Esophagus (tissue), 2 donors: Measurements from ENCODE around the gene MAG. TPM values are rescaled to one million over a fixed set of nuclear protein-coding genes. Genes with fewer than 3 reads are reported as not detected.

Experiments
- H3K27ac ChIP-seq, 2 donors: one replicate each; pipeline ENCODE4 v1.5.1; 2013; ENCODE audit warnings: low read depth in 2 of 2, mild to moderate bottlenecking in 2 of 2, inconsistent platforms in 1 of 2, low read length in 1 of 2, moderate library complexity in 1 of 2
- H3K27me3 ChIP-seq, 2 donors: one replicate each; pipeline ENCODE4 v1.6.1; 2013; ENCODE audit warnings: low read length in 2 of 2, control low read depth in 1 of 2, mild to moderate bottlenecking in 1 of 2; ENCODE audit not compliant: insufficient read depth in 2 of 2, control insufficient read depth in 1 of 2
- H3K36me3 ChIP-seq, 2 donors: one replicate each; pipeline ENCODE4 v1.6.1; 2013; ENCODE audit warnings: low read length in 1 of 2; ENCODE audit not compliant: control insufficient read depth in 2 of 2, insufficient read depth in 2 of 2
- H3K4me1 ChIP-seq, 2 donors: one replicate each; pipeline ENCODE4 v1.6.1; 2013; ENCODE audit warnings: low read length in 1 of 2; ENCODE audit not compliant: control insufficient read depth in 2 of 2, insufficient read depth in 2 of 2
- H3K4me3 ChIP-seq, 2 donors: one replicate each; pipeline ENCODE4 v1.5.1; 2013; ENCODE audit warnings: low read length in 2 of 2, mild to moderate bottlenecking in 2 of 2, low read depth in 1 of 2, moderate library complexity in 1 of 2
- H3K9me3 ChIP-seq, 2 donors: one replicate each; pipeline ENCODE4 v1.6.1; 2013; ENCODE audit warnings: mild to moderate bottlenecking in 2 of 2, low read depth in 1 of 2, low read length in 1 of 2, moderate library complexity in 1 of 2; ENCODE audit not compliant: control insufficient read depth in 2 of 2, insufficient read depth in 1 of 2
- WGBS, 2 donors: extraction: QIAGEN DNeasy Blood & Tissue Kit; methylation state at CpG; one replicate each; pipeline ENCODE4 v1.1.7; 2013; 5-methylcytosine and 5-hydroxymethylcytosine counted together
- polyA plus RNA-seq, 2 donors: library from polyadenylated mRNA; stranded (reverse); fragments of 200-250 nt; gene quantifications; one replicate each; pipeline ENCODE4 v1.2.3, GENCODE V29; 2013
- donor health status: healthy with polysubstance abuse.
- donor health status: Bipolar disorder and iron deficiency.

The MAG gene
- polyA plus RNA-seq, 2 donors, result not detected

GRCh38 chr19:35265126-35265899 is 26.6 kb upstream of the MAG start:
- peaks cover 0 to 11% of the 10 kb centered on the region in 2 donors for H3K36me3 ChIP-seq
- 37 to 46% methylated on average over 6 of the region's 6 CpGs for WGBS, 2 donors

GRCh38 chr19:35265900-35266519 is 26.0 kb upstream of the MAG start:
- peak overlapping the region in 1 of 2 donors; percentile 51 for H3K27ac ChIP-seq
- H3K9me3 ChIP-seq, result no peaks in the 10 kb centered on the region
- no peak overlapping the region for H3K4me3 ChIP-seq
- H3K36me3 ChIP-seq, result peaks cover 0 to 17% of the 10 kb centered on the region in 2 donors
- H3K4me1 ChIP-seq, result peaks cover 0 to 12% of the 10 kb centered on the region in 2 donors
- 71 to 73% methylated on average over 10 of the region's 10 CpGs for whole genome bisulfite sequencing, 2 donors
- H3K27me3 ChIP-seq, result no peaks in the 10 kb centered on the region

More at GRCh38 chr19:35265126-35265899, 26.6 kb upstream of the MAG start:
- Histone ChIP-seq H3K27ac (peak overlapping the region; percentile 11 to 51), H3K4me3 (no peak overlapping the region), H3K9me3 (no peaks in the 10 kb centered on the region), H3K4me1 (peaks cover 0 to 12% of the 10 kb centered on the region in 2 donors), H3K27me3 (no peaks in the 10 kb centered on the region)

DNA sequence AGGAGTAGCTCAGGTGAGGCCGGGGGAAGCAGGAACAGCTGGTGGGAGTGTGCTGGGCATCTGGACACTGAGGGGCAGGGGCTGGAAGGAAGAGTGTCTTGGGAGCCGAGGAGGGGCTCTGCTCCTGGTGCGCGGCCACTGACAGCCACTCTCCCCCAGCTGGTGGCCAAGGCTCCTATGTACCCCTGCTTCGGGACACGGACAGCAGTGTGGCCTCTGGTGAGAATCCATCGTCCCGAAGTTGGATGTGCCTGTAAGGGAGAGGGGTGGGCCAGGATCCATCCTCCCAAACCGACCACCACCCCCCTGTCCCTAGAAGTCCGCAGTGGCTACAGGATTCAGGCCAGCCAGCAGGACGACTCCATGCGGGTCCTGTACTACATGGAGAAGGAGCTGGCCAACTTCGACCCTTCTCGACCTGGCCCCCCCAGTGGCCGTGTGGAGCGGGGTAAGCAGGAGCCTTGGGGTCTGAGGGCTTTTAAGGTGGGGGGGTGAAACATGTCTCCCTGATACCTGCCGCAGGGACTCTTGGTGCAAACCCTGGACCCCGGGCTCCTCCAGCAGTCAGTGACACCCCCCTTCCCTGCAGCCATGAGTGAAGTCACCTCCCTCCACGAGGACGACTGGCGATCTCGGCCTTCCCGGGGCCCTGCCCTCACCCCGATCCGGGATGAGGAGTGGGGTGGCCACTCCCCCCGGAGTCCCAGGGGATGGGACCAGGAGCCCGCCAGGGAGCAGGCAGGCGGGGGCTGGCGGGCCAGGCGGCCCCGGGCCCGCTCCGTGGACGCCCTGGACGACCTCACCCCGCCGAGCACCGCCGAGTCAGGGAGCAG is 25.2 kb upstream of the MAG start:
- H3K27ac ChIP-seq, result peak overlapping the region; percentile 96 to 98
- H3K4me3 ChIP-seq, result peak overlapping the region; percentile 76 to 95
- H3K27me3 ChIP-seq, result no peaks in the 10 kb centered on the region
- 34 to 46% methylated on average over 35 to 39 of the region's 39 CpGs for WGBS, 2 donors
- peaks cover 4 to 24% of the 10 kb centered on the region in 2 donors for H3K36me3 ChIP-seq
- no peaks in the 10 kb centered on the region for H3K9me3 ChIP-seq
- peaks cover 0 to 12% of the 10 kb centered on the region in 2 donors for H3K4me1 ChIP-seq

- Histone ChIP-seq H3K4me1 (peaks cover 0 to 12% of the 10 kb centered on the region in 2 donors), H3K36me3 (peaks cover 4 to 28% of the 10 kb centered on the region in 2 donors)
- WGBS, 2 donors, result 0 to 1% methylated on average over 40 of the region's 40 CpGs
Observed at GRCh38 chr19:35267353-35267817, 24.6 kb upstream of the MAG start.

DNA sequence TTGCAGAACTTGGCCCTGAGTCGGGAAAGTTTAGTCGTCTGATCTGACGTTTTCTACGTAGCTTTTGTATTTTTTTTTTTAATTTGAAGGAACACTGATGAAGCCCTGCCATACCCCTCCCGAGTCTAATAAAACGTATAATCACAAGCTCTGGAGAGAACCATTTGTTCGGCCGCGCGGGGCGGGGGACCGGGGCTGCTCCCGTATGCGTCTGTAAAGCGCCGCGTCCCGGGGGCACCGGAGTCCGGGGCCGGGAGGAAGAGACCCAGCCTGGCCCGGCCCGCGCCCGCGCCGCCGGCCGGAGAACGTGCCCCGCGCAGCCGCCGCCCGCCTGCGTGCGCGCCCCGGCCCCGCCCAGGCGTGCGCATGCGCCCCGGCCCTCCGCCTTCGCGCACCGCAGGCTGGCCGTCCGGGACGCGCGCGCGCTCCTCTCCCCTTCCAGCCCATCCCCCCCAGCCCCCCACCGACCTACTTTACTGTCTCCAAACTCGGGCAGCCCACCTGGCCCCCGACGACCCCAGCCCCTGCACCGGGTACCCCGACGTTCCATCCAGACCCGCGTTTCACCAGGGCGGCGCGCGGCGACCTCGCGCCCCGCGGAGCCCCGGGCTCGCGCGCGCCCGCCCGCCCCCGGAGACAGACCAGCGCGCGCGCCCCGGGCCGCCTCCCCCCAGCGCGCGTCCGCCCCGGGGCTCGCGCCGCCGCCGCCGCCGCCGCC is 24.0 kb upstream of the MAG start:
- Histone ChIP-seq H3K9me3 (no peaks in the 10 kb centered on the region), H3K36me3 (peaks cover 4 to 26% of the 10 kb centered on the region in 2 donors), H3K4me1 (peaks cover 0 to 12% of the 10 kb centered on the region in 2 donors), H3K27ac (peak overlapping the region; percentile 96 to 98), H3K27me3 (no peaks in the 10 kb centered on the region), H3K4me3 (peak overlapping the region; percentile 76 to 95)
- WGBS, 2 donors, result 1% methylated on average over 48 to 100 of the region's 100 CpGs

More at GRCh38 chr19:35267353-35267817, 24.6 kb upstream of the MAG start:
- peak overlapping the region; percentile 96 to 98 for H3K27ac ChIP-seq
- no peaks in the 10 kb centered on the region for H3K9me3 ChIP-seq
- peak overlapping the region; percentile 76 to 95 for H3K4me3 ChIP-seq
- no peaks in the 10 kb centered on the region for H3K27me3 ChIP-seq

GRCh38 chr19:35268536-35269437 is 23.2 kb upstream of the MAG start, which contains the start of gene USF2:
Gene USF2, plus strand, starts transcription at chr19:35268962. Its CDS starts 140 bp downstream, at chr19:35269102.
- H3K4me3 ChIP-seq, result peak within 1 kb of the TSS; percentile 76 to 95
- WGBS, 2 donors, result 0 to 1% methylated on average over 30 to 117 of the region's 126 CpGs
- peaks cover 5 to 29% of the 10 kb centered on the region in 2 donors for H3K36me3 ChIP-seq

DNA sequence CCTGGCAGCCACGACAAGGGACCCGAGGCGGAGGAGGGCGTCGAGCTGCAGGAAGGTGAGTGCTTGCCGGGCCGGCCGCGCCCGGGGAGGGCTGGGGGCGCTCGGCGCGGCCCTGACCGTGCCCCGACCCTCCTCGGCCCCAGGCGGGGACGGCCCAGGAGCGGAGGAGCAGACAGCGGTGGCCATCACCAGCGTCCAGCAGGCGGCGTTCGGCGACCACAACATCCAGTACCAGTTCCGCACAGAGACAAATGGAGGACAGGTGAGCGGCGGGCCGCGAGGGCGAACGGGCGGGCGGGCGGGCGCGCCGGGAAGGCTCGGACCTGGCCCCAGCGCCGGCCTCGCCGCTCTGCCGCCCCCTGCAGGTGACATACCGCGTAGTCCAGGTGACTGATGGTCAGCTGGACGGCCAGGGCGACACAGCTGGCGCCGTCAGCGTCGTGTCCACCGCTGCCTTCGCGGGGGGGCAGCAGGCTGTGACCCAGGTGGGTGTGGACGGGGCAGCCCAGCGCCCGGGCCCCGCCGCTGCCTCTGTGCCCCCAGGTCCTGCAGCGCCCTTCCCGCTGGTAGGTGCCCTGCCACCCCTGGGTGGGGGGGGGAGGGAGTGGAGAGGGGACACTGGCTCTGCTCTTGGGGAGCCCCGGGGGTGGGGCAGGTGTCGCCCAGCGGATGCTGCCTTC is 22.4 kb upstream of the MAG start:
- H3K9me3 ChIP-seq, result no peaks in the 10 kb centered on the region
- H3K4me3 ChIP-seq, result peak overlapping the region; percentile 64 to 95
- H3K27me3 ChIP-seq, result no peaks in the 10 kb centered on the region
- H3K36me3 ChIP-seq, result peaks cover 10 to 29% of the 10 kb centered on the region in 2 donors
- peaks cover 0 to 11% of the 10 kb centered on the region in 2 donors for H3K4me1 ChIP-seq
- WGBS, 2 donors, result 1 to 4% methylated on average over 30 to 66 of the region's 66 CpGs
- H3K27ac ChIP-seq, result peak overlapping the region; percentile 95 to 96

More at GRCh38 chr19:35268536-35269437, 23.2 kb upstream of the MAG start, which contains the start of gene USF2:
- no peaks in the 10 kb centered on the region for H3K9me3 ChIP-seq
- H3K4me1 ChIP-seq, result peaks cover 0 to 12% of the 10 kb centered on the region in 2 donors
- H3K27ac ChIP-seq, result peak within 1 kb of the TSS; percentile 96 to 98
- H3K27me3 ChIP-seq, result no peaks in the 10 kb centered on the region

GRCh38 chr19:35270381-35270811 is 21.6 kb upstream of the MAG start:
- no peaks in the 10 kb centered on the region for H3K9me3 ChIP-seq
- peaks cover 10 to 29% of the 10 kb centered on the region in 2 donors for H3K36me3 ChIP-seq
- H3K4me3 ChIP-seq, result no peak overlapping the region
- 88 to 89% methylated on average over 16 of the region's 16 CpGs for WGBS, 2 donors
- H3K27ac ChIP-seq, result no peak overlapping the region
- H3K27me3 ChIP-seq, result no peaks in the 10 kb centered on the region
- peaks cover 0 to 9% of the 10 kb centered on the region in 2 donors for H3K4me1 ChIP-seq
